ENCODE measurements around the gene FASTK. TPM values are rescaled to one million over a fixed set of nuclear protein-coding genes. Genes with fewer than 3 reads are reported as not detected.
"Not testable (repeated sequence)": the region's sequence is repeated elsewhere in the genome, so short reads cannot be mapped to it uniquely, and the experiment has no call there.

Gene FASTK
- total RNA-seq, 1 experiment from 2014 or later, result 86.4 TPM

- RAD21 ChIA-PET (ENCODE audit: low non-redundant PET in 1 of 2, low total read pairs in 2 of 2, uncharacterized antibody in 2 of 2, unreplicated experiment in 2 of 2), result interaction anchor here in 1 of 2 experiments (0.7 to 1.2 kb wide), 6 partner anchors 19 to 63 kb away, joined by 3 to 5 read pairs (median 3); no protein-coding TSS in a partner anchor
- H3K79me2 ChIP-seq (ENCODE audit: insufficient read depth, low read length), result peaks cover 6% of the 10 kb centered on the region
- no peaks in the 10 kb centered on the region for H3K27me3 ChIP-seq (ENCODE audit: insufficient read depth, low read length)
- CTCF ChIA-PET, result interaction anchor here (0.9 to 1.6 kb wide), 13 partner anchors 9 to 152 kb away, joined by 3 to 33 read pairs (median 5); partner anchors contain the start of gene NOS3
- H3K4me1 ChIP-seq (ENCODE audit: control insufficient read depth in 1 of 2, insufficient read depth in 2 of 2, low read length in 2 of 2), result peaks cover 6 to 58% of the 10 kb centered on the region in 2 experiments
- peak within 1 kb of the TSS; percentile 72 for H3K4me3 ChIP-seq (replicated peaks in 1 of 2; ENCODE audit: low read depth in 1 of 2, low read length in 2 of 2)
- no peaks in the 10 kb centered on the region for H3K9me3 ChIP-seq (ENCODE audit: control insufficient read depth in 1 of 2, insufficient read depth in 1 of 2, low read depth in 1 of 2, low read length in 2 of 2)
- POLR2A ChIA-PET, result interaction anchor here (0.8 to 2.0 kb wide), 11 partner anchors 9 to 199 kb away, joined by 3 to 11 read pairs (median 4); partner anchors contain the start of gene ABCF2
- peak within 1 kb of the TSS; percentile 60 for H3K27ac ChIP-seq (ENCODE audit: low read depth, low read length)
- peak within 1 kb of the TSS; percentile 77 for H3K9ac ChIP-seq (ENCODE audit: low read length)
- DNase-seq (ENCODE audit: low read depth, low spot score) (peak; percentile 99), ATAC-seq (peak; percentile 90)
- intact Hi-C loops (cut with micrococcal nuclease), result loop anchor here (1.0 to 5.0 kb wide), 2 partner anchors 30 to 84 kb away; no protein-coding TSS in a partner anchor
- no peaks in the 10 kb centered on the region for H3K36me3 ChIP-seq (ENCODE audit: control insufficient read depth in 1 of 2, insufficient read depth in 2 of 2, low read length in 2 of 2)
- H4K20me1 ChIP-seq (ENCODE audit: insufficient read depth), result no peaks in the 10 kb centered on the region
- H2AFZ ChIP-seq (ENCODE audit: low read depth, low read length, poor library complexity, severe bottlenecking), result no peak within 1 kb of the TSS
- H3K4me2 ChIP-seq (ENCODE audit: low read length), result peak within 1 kb of the TSS; percentile 80
- peak; percentile 71 for TF ChIP-seq POLR2AphosphoS5 (IDR thresholded peaks at IDR 0.05; ENCODE audit: low read depth, low read length)
- TF ChIP-seq CTCF (IDR thresholded peaks at IDR 0.05 in 2 of 3, conservative IDR thresholded peaks at IDR 0.05 in 1 of 3; ENCODE audit: borderline replicate concordance in 1 of 3, insufficient read depth in 1 of 3, low read depth in 2 of 3, low read length in 2 of 3), result peak in 2 of 3 experiments; percentile 41 to 46; a peak in 4 of 6 replicates
- peak; percentile 71; the same call in 1 of the 2 replicates for TF ChIP-seq ZFX (IDR thresholded peaks at IDR 0.05)
- TF ChIP-seq POLR2A (IDR thresholded peaks at IDR 0.05; ENCODE audit: borderline replicate concordance, extremely low read depth, insufficient read depth, insufficient read length), result peak; percentile 33
- no peak for TF ChIP-seq ZBTB33 (IDR thresholded peaks at IDR 0.05; ENCODE audit: extremely low read depth, insufficient replicate concordance, low read length)
- TF ChIP-seq RAD21 (IDR thresholded peaks at IDR 0.05; ENCODE audit: low read depth), result no peak
- TF ChIP-seq CBX3 (IDR thresholded peaks at IDR 0.05; ENCODE audit: low read depth), result no peak
- TF ChIP-seq YY1 (IDR thresholded peaks at IDR 0.05; ENCODE audit: extremely low read depth, insufficient replicate concordance, low read depth, low read length), result peak; percentile 82
- TSS peak; percentile 86 for BruUV-seq (replicated peaks)
- H3K9me2 ChIP-seq (ENCODE audit: insufficient read depth), result no peaks in the 10 kb centered on the region
Measured at GRCh38 chr7:151028131-151028947, 52.3 kb downstream of the FASTK start, which contains the start of gene ABCB8. Gene ABCB8 (plus strand): TSS chr7:151028450. CDS start chr7:151028516, 66 bp downstream.

GRCh38 chr7:151027728-151028130, 52.9 kb downstream of the FASTK start:
- H3K9ac ChIP-seq (ENCODE audit: low read length), result peak overlapping the region; percentile 77
- ChIA-PET RAD21 (ENCODE audit: low non-redundant PET in 1 of 2, low total read pairs in 2 of 2, uncharacterized antibody in 2 of 2, unreplicated experiment in 2 of 2) (interaction anchor here in 1 of 2 experiments (0.7 to 1.2 kb wide), 3 partner anchors 35 to 62 kb away, joined by 3 to 4 read pairs (median 3); no protein-coding TSS in a partner anchor), POLR2A (interaction anchor here (0.8 to 2.0 kb wide), 10 partner anchors 9 to 200 kb away, joined by 3 to 11 read pairs (median 4); partner anchors contain the start of gene ABCF2), CTCF (interaction anchor here (0.9 to 1.6 kb wide), 10 partner anchors 8 to 151 kb away, joined by 4 to 33 read pairs (median 6); partner anchors contain the start of gene NOS3)
- H3K27ac ChIP-seq (ENCODE audit: low read depth, low read length), result peak overlapping the region; percentile 26
- peak overlapping the region; percentile 13 to 72 for H3K4me3 ChIP-seq (replicated peaks in 1 of 2; ENCODE audit: low read depth in 1 of 2, low read length in 2 of 2)
- peaks cover 6 to 56% of the 10 kb centered on the region in 2 experiments for H3K4me1 ChIP-seq (ENCODE audit: control insufficient read depth in 1 of 2, insufficient read depth in 2 of 2, low read length in 2 of 2)
- not testable (repeated sequence) for H2AFZ ChIP-seq (ENCODE audit: low read depth, low read length, poor library complexity, severe bottlenecking); H3K9me2 ChIP-seq (ENCODE audit: insufficient read depth); H3K27me3 ChIP-seq (ENCODE audit: insufficient read depth, low read length); H4K20me1 ChIP-seq (ENCODE audit: insufficient read depth); H3K79me2 ChIP-seq (ENCODE audit: insufficient read depth, low read length); DNase-seq (ENCODE audit: low read depth, low spot score); H3K36me3 ChIP-seq (ENCODE audit: control insufficient read depth in 1 of 2, insufficient read depth in 2 of 2, low read length in 2 of 2); H3K9me3 ChIP-seq (ENCODE audit: control insufficient read depth in 1 of 2, insufficient read depth in 1 of 2, low read depth in 1 of 2, low read length in 2 of 2)
- intact Hi-C loops (cut with micrococcal nuclease), result loop anchor here (1.0 to 5.0 kb wide), 2 partner anchors 31 to 85 kb away; no protein-coding TSS in a partner anchor
- peak; percentile 1 for ATAC-seq
- TSS peak; percentile 74 for BruUV-seq (replicated peaks)
- H3K4me2 ChIP-seq (ENCODE audit: low read length), result peak overlapping the region; percentile 80

Measured in HCT116 (cell line).